WTC11 (cell line): ENCODE measurements around the gene ASTN2. TPM values are rescaled to one million over a fixed set of nuclear protein-coding genes. Genes with fewer than 3 reads are reported as not detected.

Experiments
- ATAC-seq: fragments of 200-7000 bp; cut with Tn5 transposase; 2 replicates; pipeline ENCODE4 v1.10.0; 2021; ENCODE audit warnings: mild to moderate bottlenecking, moderate library complexity
- CTCF ChIA-PET: fragments of 300-600 bp; sonication (Branson Sonifier 250); formaldehyde crosslinking; loops from one replicate; lab custom pipeline; 2021; ENCODE audit warnings: antibody characterized with exemption; lab: Charles Lee
- POLR2A ChIA-PET: fragments of 350-600 bp; sonication (Branson Sonifier 250); formaldehyde crosslinking; loops from one replicate; lab custom pipeline; 2021; ENCODE audit warnings: antibody characterized with exemption; lab: Charles Lee
- DNase-seq: peaks from one replicate; pipeline ENCODE4 v3.0.0; 2021; ENCODE audit warnings: low spot score
- H3K27ac Mint-ChIP-seq: 2 replicates; pipeline ENCODE4 v1.8.0; 2021; ENCODE audit warnings: mixed read lengths
- H3K27me3 Mint-ChIP-seq: 2 replicates; pipeline ENCODE4 v1.8.0; 2021; ENCODE audit warnings: low read depth, mild to moderate bottlenecking, moderate library complexity, mixed read lengths
- H3K36me3 Mint-ChIP-seq: 2 replicates; pipeline ENCODE4 v1.8.0; 2021; ENCODE audit warnings: mixed read lengths
- H3K4me1 Mint-ChIP-seq: 2 replicates; pipeline ENCODE4 v1.8.0; 2022; ENCODE audit warnings: mixed read lengths
- H3K4me3 Mint-ChIP-seq: 2 replicates; pipeline ENCODE4 v1.8.0; 2021; ENCODE audit warnings: mild to moderate bottlenecking, moderate library complexity, mixed read lengths
- H3K9me3 Mint-ChIP-seq: 2 replicates; pipeline ENCODE4 v1.8.0; 2021; ENCODE audit warnings: mixed read lengths
- AFF4 ChIP-seq: sonication (generic); formaldehyde crosslinking; IDR thresholded peaks from 2 replicates; pipeline ENCODE4 v1.8.1; 2023; ENCODE audit warnings: mild to moderate bottlenecking, missing genetic modification reagents, borderline replicate concordance
- AR ChIP-seq: fragments of 250-450 bp; sonication (Bioruptor Pico); IDR thresholded peaks from 2 replicates; pipeline ENCODE4 v1.9.0; 2021; ENCODE audit warnings: mild to moderate bottlenecking
- ATF3 ChIP-seq: sonication (generic); formaldehyde crosslinking; conservative IDR thresholded peaks from 2 replicates; pipeline ENCODE4 v1.8.1; 2022; ENCODE audit warnings: mild to moderate bottlenecking, missing genetic modification reagents
- FOXP4 ChIP-seq: sonication (generic); formaldehyde crosslinking; IDR thresholded peaks from 2 replicates; pipeline ENCODE4 v1.8.0; 2022; ENCODE audit warnings: mild to moderate bottlenecking, missing genetic modification reagents
- GABPB1 ChIP-seq: sonication (generic); formaldehyde crosslinking; IDR thresholded peaks from 2 replicates; pipeline ENCODE4 v1.8.1; 2023; ENCODE audit warnings: mild to moderate bottlenecking, missing genetic modification reagents
- IRF2 ChIP-seq: sonication (generic); formaldehyde crosslinking; IDR thresholded peaks from 2 replicates; pipeline ENCODE4 v1.8.0; 2022; ENCODE audit warnings: low read depth, missing genetic modification reagents, borderline replicate concordance
- MYBL2 ChIP-seq: sonication (generic); formaldehyde crosslinking; IDR thresholded peaks from 2 replicates; pipeline ENCODE4 v1.8.1; 2023; ENCODE audit warnings: mild to moderate bottlenecking, moderate library complexity, missing genetic modification reagents
- NR3C1 ChIP-seq: sonication (generic); formaldehyde crosslinking; conservative IDR thresholded peaks from 2 replicates; pipeline ENCODE4 v1.8.1; 2023; ENCODE audit warnings: low read depth, mild to moderate bottlenecking, missing genetic modification reagents
- SOX15 ChIP-seq: fragments of 250-450 bp; sonication (Bioruptor Pico); IDR thresholded peaks from 2 replicates; pipeline ENCODE4 v1.9.0; 2021; ENCODE audit warnings: mild to moderate bottlenecking
- STAT6 ChIP-seq: sonication (generic); formaldehyde crosslinking; conservative IDR thresholded peaks from 2 replicates; pipeline ENCODE4 v1.8.1; 2023; ENCODE audit warnings: mild to moderate bottlenecking, low read depth, missing genetic modification reagents, moderate library complexity
- TCF7 ChIP-seq: sonication (generic); formaldehyde crosslinking; IDR thresholded peaks from 2 replicates; pipeline ENCODE4 v1.8.0; 2022; ENCODE audit warnings: mild to moderate bottlenecking, low read depth, missing genetic modification reagents, moderate library complexity
- USF1 ChIP-seq: sonication (generic); formaldehyde crosslinking; IDR thresholded peaks from 2 replicates; pipeline ENCODE4 v1.8.0; 2022; ENCODE audit warnings: mild to moderate bottlenecking, missing genetic modification reagents
- ZNF121 ChIP-seq: sonication (generic); formaldehyde crosslinking; IDR thresholded peaks from 2 replicates; pipeline ENCODE4 v1.8.0; 2023; ENCODE audit warnings: missing genetic modification reagents
- ZNF219 ChIP-seq: sonication (generic); formaldehyde crosslinking; IDR thresholded peaks from 2 replicates; pipeline ENCODE4 v1.8.0; 2023; ENCODE audit warnings: missing genetic modification reagents, mild to moderate bottlenecking, borderline replicate concordance
- ZNF512 ChIP-seq: sonication (generic); formaldehyde crosslinking; IDR thresholded peaks from 2 replicates; pipeline ENCODE4 v1.8.1; 2022; ENCODE audit warnings: missing genetic modification reagents, borderline replicate concordance
- ZNF671 ChIP-seq: fragments of 250-450 bp; sonication (Bioruptor Pico); IDR thresholded peaks from 2 replicates; pipeline ENCODE4 v1.8.0; 2021; ENCODE audit warnings: mild to moderate bottlenecking
- total RNA-seq: library from RNA; stranded (reverse); gene quantifications from 3 replicates; pipeline ENCODE4 v1.2.3, GENCODE V29; 2021

The ASTN2 gene
- total RNA-seq, 1 experiment from 2014 or later, result 16.2 TPM

GRCh38 chr9:117290306-117290840 lies 124.5 kb downstream of the ASTN2 start (continued):
- TF ChIP-seq AR (CRISPR knock-in tag), result no peak

GRCh38 chr9:117286245-117286644 lies 128.6 kb downstream of the ASTN2 start:
- DNase-seq (no peak), ATAC-seq (peak; percentile 56)
- peaks cover 31% of the 10 kb centered on the region for H3K4me1 Mint-ChIP-seq
- no peak for TF ChIP-seq USF1 (CRISPR knock-in tag)
- 0 out of 2 replicates have a peak, but pooled peaks have one; percentile 55 for TF ChIP-seq ZNF121 (CRISPR knock-in tag)
- TF ChIP-seq ZNF219 (CRISPR knock-in tag), result no peak
- TF ChIP-seq, all 79 proteins: peak for 1
- CTCF ChIA-PET, result interaction anchor here (0.7 kb wide), 1 partner anchor 126 kb away, joined by 3 read pairs; no protein-coding TSS in a partner anchor
- POLR2A ChIA-PET, result interaction anchor here (0.6 kb wide), 1 partner anchor 793 kb away, joined by 3 read pairs; no protein-coding TSS in a partner anchor
- H3K36me3 Mint-ChIP-seq, result no peaks in the 10 kb centered on the region; the same call in 1 of the 2 replicates
- H3K27ac Mint-ChIP-seq, result no peak overlapping the region
- no peaks in the 10 kb centered on the region for H3K9me3 Mint-ChIP-seq
- no peak overlapping the region for H3K4me3 Mint-ChIP-seq
- no peaks in the 10 kb centered on the region for H3K27me3 Mint-ChIP-seq

- POLR2A ChIA-PET, result interaction anchor here (0.6 kb wide), 1 partner anchor 13 kb away, joined by 3 read pairs; no protein-coding TSS in a partner anchor
- H3K36me3 Mint-ChIP-seq, result no peaks in the 10 kb centered on the region; the same call in 1 of the 2 replicates
- H3K4me1 Mint-ChIP-seq, result peaks cover 31% of the 10 kb centered on the region
- ATAC-seq (no peak), DNase-seq (no peak)
- TF ChIP-seq ZNF512 (no peak), ATF3 (CRISPR knock-in tag) (no peak), GABPB1 (CRISPR knock-in tag) (no peak), STAT6 (CRISPR knock-in tag) (no peak), TCF7 (CRISPR knock-in tag) (no peak), SOX15 (CRISPR knock-in tag) (no peak), IRF2 (CRISPR knock-in tag) (no peak), NR3C1 (CRISPR knock-in tag) (no peak), MYBL2 (no peak), ZNF671 (CRISPR knock-in tag) (no peak), AFF4 (CRISPR knock-in tag) (no peak), FOXP4 (CRISPR knock-in tag) (no peak)
- H3K4me3 Mint-ChIP-seq, result no peak overlapping the region
- CTCF ChIA-PET, result interaction anchor here (0.6 kb wide), 1 partner anchor 27 kb away, joined by 3 read pairs; no protein-coding TSS in a partner anchor
- H3K9me3 Mint-ChIP-seq, result no peaks in the 10 kb centered on the region
- no peak overlapping the region for H3K27ac Mint-ChIP-seq
- no peaks in the 10 kb centered on the region for H3K27me3 Mint-ChIP-seq
Measured at GRCh38 chr9:117284414-117284813, 130.4 kb downstream of the ASTN2 start.
